HUDEP-2 (cell line): ENCODE measurements around the gene HS3ST4.

Experiments
- DNase-seq, 76 experiments: peaks; one replicate each; lab custom pipeline; 2025; ENCODE audit not compliant: unreplicated experiment in 76 of 76; lab: John Stamatoyannopoulos, UW

Gene HS3ST4

DNA sequence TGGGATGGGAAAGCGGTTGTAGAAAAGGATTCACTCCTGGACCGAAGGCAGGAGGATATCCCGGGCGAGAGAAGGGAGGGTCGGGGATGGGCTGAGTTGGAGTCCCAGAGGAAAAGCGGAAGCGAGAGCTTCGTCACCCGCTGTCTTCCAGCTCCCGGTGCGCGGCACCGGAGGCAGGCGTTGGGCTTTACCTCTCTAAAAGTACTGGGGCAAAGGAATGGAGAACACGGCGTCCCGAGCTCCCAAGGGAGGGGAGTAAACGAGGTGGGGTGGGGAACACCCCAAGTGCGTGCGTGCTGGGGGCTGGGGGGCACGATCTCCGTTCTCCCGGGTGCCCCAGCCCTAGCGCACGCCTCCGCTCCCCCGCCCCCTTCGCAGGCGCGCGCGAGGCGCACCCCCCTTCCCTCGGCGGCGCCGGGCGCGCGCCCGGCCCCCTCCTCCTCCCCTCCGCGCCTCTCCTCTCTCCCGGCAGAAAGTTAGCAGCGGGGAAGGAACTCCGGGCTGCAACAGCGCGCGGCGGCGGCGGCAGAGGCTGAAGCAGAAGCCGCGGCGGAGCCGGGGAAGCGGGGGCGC is at the start of gene HS3ST4:
TSS of gene HS3ST4 (plus strand) at position 441 of the 573 bp plus-strand sequence.
- DNase-seq: no peak

DNA sequence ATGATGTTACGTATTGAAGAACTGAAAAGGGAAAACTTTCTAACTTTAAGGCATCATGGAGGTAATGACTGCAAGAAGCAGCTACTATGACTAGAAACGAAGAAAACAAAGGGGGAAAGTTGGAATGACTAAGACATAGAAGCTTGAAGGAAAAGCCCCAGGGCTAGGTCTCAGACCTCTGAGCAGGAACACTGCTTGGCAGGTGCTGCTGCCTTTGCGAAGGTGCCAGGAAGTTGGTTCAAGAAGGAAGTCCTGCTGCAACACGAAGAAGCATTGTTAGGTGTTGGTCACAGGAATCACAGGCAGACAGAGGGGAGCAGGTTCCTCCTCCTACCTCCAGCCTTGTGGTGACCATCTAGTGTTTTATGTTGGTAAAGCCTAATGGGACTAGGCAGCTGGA is 48.1 kb upstream of the HS3ST4 start:
- DNase-seq: no peak

DNA sequence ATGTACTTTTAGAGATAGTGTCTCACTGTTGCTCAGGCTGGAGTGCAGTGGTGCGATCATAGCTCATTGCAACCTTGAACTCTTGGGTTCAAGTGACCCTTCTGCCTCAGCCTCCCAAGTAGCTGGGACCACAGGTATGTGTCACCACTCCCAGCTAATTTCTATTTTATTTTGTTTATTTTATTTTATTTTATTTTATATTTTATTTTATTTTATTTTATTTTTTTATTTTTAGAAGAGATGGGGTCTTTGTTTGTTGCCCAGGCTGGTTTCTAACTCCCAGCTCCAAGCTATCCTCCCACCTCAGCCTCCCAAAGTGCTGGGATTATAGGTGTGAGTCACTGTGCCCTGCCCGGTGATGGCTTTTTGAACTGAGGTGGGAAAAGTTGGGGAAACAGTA is 35.1 kb upstream of the HS3ST4 start:
- DNase-seq: no peak

DNA sequence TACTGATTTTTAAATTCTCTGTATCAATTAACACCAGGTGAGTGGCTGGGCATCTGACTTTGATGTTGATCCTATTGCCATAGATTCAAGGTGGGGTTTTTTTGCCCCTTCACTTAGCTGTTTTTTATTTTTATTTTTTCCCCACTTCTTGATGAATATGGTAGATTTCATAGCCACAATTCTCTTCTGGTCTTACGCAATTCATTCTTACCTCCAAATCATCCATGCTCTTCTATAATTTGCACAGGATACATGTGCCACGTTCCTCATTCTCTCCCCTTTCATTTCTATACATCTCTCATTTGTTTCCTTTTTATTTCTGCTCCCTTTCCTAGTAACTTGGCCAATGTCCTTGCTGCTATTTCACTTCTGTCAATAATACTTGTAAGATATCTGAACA is 14.9 kb upstream of the HS3ST4 start:
- DNase-seq: no peak

DNA sequence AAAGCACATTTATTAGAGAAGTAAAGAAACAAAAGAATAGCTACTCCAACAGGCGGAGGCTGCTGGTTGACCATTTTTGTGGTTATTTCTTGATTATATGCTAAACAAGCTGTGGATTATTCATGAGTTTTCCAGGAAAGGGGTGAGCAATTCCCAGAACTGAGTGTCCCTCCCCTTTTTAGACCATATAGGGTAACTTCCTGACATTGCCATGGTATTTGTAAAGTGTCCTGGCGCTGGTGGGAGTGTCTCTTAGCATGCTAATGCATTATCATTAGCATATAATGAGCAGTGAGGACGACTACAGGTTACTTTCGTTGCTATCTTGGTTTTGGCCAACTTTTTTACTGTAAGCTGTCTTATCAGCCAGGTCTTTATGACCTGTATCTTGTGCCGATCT is 12.2 kb upstream of the HS3ST4 start:
- no peak for DNase-seq

DNA sequence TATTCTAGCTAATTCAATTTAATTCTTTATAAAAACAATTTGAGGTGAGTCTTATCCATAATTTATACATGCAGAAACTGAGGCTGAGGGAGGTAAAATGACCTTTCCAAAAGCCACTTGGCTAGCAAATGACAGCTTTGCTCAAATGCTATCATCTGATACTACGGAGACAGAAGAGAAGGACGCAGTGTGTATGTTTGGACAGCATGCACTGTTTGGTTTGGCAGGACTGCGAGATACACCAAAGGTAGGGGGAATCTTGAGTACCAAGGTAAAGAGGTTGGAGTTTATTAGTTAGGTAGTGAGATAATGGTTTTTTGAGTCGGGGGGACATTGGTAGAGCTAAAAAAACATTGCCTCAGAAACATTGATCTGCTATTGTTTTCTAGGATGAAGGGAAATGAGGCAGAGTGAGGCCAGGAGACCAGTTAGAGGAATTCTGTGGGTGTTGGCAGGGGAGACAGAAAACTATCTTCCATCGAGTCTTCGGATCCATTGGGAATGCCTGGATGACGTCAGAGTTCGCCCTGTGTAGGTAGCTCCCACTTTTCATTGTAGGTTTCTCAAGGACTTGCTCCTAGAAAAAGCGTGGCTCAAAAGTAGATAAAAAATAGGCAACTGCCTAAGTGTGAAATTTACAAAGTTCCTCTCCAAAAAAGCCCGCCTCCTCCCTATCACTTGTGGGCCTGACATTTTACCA is 2.5 kb upstream of the HS3ST4 start:
- DNase-seq: no peak

DNA sequence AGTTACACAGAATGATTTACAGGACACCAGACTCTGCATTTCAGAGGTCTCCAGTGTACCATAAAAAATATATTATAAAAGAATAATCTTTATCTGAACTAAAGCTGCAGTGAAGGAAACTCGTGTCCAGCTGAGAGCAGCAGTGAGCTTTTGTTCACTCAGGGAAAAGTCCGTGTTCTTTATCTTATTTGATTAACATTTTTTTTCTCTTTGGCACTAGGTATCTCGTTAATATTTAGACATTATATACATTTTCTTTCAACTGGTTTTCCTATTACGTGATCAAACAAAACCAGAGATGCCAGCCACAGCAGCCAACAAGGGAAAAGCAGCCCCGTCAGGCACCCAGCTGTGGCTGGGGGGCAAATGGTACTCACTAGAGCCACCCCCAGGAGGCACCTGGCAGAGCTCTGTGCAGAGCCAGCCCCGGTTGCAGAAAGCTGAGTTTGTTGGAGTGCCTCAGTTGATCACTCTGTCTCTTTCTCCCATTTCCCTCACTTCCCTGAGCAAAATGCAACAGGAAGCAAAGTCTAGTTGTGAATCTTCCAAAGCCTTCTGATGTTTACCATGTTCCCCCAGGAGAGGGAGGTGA is 1.1 kb upstream of the HS3ST4 start:
- no peak for DNase-seq

DNA sequence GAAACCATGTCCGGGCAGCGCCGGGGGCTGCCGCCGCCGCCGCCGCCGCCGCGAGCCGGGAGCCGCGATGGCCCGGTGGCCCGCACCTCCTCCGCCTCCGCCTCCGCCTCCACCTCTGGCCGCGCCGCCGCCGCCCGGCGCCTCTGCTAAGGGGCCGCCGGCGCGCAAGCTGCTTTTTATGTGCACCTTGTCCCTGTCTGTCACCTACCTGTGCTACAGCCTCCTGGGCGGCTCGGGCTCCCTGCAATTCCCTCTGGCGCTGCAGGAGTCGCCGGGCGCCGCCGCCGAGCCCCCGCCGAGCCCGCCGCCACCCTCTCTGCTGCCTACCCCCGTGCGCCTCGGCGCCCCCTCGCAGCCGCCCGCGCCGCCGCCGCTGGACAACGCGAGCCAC is 587 bp downstream of the HS3ST4 start:
- peak in 1 of 76 experiments; percentile 6 for DNase-seq

DNA sequence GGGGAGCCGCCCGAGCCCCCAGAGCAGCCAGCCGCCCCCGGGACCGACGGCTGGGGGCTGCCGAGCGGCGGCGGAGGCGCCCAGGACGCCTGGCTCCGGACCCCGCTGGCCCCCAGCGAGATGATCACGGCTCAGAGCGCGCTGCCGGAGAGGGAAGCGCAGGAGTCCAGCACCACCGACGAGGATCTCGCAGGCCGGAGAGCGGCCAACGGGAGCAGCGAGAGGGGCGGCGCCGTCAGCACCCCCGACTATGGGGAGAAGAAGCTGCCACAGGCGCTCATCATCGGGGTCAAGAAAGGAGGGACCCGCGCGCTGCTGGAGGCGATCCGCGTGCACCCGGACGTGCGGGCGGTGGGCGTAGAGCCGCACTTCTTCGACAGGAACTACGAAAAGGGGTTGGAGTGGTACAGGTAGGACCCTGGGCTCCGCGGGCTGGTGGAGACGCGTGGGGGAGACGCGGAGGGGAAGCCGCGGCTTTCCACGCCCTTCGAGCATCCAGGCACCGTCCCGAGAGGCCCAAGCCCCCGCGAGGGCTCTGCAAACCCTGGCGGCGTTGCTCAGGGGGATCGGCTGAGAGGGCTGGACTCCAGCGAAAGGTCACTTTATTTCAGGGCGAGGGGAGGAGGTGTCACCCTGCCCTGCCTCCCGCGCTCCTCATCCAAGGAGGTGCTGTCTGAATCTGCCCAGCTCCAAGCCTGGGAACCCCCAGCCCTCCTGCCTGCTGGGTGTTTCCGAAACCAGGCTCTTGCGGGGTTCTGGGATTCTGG is 1.2 kb downstream of the HS3ST4 start:
- no peak for DNase-seq

DNA sequence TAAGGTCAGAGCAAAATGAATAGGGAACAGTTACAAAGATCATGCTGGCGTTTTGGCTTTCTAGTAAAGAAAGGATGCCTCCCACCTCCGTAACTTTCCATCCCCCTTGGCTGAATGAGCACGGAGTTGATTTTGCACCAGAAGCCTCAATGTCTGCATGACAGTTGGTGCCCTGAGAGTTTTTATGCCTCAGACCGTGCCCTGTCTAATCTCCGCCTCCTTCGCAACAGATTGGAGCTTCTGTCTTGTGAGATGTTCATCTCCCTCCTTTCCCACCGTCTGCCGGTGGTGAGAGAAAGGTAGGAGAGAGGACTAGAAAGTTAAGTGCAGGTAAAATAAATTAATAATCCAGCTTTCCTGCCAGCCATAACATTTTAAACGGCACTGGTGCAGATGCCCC is 1.9 kb downstream of the HS3ST4 start:
- no peak for DNase-seq

DNA sequence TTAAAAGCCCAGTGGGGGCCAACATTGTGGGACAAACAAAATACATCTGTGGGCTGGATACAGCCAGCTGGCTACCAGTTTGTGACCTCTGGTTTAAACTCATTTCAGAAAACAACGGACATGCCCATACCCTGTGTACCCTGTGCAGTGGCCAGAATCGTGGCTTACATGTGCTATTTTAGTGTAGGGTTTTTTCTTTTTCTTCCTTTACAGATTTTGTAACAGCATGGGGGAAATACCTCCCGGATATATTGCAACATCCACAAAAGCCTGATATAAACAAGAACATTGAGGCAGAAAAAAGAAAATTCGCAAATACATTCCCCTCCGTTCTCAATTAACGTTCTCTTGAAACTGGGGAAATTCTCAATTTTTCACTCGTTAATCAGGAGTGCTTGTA is 7.3 kb downstream of the HS3ST4 start:
- DNase-seq: no peak

DNA sequence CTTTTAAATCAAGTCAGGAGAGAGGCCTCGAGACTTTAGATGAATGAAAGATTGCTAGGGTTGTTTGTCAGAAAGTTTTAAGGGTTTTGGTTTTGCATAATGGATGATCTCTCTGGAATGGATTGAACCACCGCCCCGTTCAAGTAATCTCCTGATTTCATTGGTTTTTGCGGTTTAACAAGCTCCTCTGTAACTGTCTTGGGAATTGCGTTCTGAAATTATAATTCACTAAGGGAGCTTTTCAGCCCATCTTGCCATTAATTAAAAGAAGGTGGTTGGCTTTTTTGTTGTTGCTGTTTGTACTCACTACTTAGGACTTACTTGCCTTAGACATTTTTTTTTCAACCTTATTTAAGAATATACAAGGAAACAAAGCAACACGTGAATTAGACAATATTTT is 8.8 kb downstream of the HS3ST4 start:
- no peak for DNase-seq

DNA sequence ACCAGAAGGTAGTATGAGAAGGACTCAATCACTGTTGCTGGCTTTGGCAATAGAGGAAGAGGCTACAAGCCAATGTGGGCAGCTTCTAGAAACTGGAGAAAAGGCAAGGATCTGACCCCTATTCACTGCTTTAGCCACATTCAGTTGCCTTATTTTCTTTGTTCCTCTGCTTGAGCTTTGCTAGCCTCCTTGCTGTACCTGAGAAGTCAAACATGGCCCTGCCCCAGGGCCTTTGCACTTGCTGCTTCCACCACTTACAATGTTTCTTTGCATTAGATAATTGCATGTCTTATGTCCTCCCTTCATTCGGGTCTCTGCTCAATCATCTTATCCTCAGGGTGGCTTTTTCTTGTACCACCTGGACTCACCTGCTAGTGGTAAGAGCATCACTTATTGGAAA is 15.8 kb downstream of the HS3ST4 start:
- DNase-seq: no peak

DNA sequence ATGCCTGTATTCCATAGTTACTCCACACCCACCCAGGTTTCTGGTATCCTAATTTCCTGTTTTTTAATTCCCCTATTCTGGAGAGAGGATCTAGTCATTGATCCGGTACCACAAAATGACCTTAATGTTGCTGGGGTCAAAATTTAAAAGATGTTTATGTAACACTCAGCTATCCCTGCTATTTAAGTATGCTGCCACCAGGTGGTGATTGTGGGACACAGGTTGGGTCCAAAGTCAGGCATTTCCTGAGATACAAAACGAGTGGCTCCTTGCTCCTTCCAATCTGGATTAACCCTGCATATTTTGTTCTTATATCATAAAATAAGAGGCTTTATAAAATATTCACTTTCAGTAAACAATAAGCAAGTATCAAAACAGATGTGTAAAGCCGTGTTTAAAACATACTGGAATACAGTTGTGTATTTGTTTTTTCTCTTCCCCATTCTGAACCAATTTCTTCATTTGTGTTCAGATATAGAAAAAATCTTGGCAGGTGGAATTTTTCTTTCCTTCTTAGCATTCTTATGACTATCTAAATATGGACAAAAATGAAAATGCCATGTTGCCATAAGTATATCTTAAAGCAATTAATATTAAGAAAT is 16.3 kb downstream of the HS3ST4 start:
- peak in 47 of 76 experiments; percentile 1 to 61 (median 33) for DNase-seq

DNA sequence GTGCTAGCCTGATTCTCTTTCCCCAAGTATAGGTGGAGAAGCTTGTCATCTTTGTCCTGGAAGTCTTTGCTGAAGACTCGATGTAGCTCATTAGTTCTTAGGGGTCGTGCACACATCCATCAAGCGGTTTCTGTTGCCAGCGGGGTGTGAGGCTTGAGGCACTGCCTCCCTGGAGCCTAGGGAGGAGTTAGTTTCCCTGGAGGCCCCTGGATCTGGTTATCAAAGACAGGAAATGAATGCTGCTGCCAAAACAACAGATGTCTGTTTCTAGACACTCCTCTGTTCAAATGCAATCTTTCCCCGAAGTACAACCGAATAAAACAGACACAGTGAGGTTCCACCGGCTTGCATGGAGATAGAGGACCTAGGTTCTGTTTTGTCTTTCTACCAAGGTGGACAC is 17.5 kb downstream of the HS3ST4 start:
- no peak for DNase-seq

DNA sequence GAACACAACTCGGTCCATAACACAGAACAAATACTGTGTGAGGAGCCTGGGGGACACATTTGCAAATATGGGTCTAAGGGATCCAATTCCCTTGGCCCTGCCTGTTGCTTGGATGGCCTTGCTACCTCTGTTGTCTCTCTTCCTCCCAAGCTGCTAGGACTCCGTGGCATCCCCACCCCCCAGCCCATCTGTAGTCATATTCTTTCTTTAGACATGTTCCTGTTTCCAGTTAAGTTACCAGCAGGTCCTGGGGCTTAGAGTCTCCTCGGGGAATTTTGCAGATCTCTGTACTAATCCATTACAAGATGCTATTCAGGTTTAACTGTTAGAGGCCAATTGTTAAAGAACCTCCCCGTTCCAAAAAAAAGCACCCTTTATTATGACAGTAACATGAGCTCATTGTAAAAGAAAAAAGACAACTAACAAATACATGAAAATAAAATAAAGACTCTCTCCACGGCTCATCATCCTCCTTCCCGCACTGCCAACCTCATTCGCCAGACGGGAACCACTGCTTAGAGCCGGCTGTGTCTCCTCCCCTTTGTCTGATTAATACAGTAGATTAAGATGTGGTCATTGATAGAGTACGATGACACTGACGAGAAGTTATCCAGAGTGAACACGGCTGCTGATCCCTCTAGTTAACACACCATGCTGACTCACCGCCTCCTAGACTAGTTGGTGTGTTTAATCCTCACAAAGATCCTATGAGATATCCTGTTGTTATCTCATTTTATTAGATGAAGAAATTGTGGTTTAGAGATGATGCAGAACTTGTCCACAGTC is 22.2 kb downstream of the HS3ST4 start:
- peak in 2 of 76 experiments; percentile 8 to 25 for DNase-seq

DNA sequence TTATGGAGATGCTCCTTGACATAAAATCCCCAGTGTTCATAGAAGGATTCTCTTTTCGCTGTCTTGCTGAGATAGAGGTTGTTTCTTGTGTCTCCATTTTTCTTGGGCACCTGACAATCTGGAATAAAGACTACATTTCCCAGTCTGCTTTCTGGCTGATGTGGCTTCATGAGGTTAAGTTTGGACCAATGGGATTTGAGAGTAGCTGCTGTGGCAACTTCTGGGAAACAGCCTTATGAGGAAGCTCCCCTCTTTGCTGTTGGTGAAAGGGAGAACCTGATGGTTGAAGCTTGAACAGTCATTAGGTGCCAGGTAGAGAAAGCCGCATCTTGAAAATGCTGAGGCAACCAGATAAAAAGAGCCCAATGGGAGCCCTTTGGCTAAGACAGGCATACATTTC is 24.4 kb downstream of the HS3ST4 start:
- no peak for DNase-seq

DNA sequence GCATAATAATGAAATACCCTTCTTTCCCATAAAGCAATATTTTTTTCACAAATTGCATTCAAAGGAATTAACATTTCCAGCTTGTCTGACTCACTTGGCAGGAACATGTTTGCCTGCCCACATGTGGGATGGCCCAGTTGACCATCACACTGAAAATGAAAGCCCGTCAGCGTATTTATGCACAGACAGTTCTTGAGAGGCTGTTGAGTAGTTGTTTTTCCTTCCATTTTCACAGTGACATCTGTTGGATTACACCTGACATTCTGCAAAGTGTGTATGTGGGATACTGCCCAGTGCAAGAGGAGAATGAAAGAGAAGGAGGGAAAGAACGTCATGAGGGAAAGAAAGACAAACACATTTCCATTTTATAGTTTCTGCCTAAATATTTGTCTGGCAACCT is 29.7 kb downstream of the HS3ST4 start:
- DNase-seq: no peak

DNA sequence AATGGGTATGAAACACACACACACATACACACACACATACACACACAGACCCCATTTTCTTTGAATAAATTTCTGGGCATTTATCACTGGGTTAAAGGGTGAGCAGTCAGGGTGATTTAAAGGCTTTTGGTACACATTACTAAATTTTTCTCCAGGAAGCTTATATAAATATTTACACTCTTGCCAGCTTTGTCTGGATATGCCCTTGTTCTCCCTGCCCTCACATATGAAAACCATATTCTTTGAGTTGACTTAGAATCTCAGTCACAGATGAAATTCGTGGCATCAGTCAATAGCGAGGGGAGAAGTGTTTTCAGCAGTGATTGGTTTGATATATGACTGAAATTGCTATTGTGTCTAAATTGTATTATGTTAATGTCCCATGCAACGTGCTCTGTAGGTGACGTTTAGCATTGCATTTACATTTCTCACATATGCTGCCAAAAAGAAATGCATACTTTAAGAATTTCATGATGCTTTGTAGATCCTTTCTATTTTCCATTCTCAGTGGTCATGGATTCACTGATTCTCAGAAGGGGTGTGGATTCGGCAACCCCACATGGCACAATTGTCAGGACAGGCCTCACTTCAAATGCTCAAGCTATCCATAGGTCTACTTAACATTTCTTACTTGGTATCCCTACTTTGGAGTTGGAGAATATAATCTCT is 34.8 kb downstream of the HS3ST4 start:
- DNase-seq: no peak
